H9 (cell line): ENCODE data around the gene TFIP11. TPM values are rescaled to one million over a fixed set of nuclear protein-coding genes. Genes with fewer than 3 reads are reported as not detected.

Experiments
- DNase-seq: peaks from one replicate; pipeline ENCODE4 v3.0.0-alpha.2; 2017
- H2AFZ ChIP-seq: one replicate; pipeline ENCODE4 v1.6.1; 2013; ENCODE audit warnings: mild to moderate bottlenecking, low read length, control low read depth, moderate library complexity
- H2AK5ac ChIP-seq: 2 replicates; pipeline ENCODE4 v1.6.1; 2013; ENCODE audit warnings: low read length, control low read depth, mixed read lengths; ENCODE audit not compliant: insufficient read length
- H2BK120ac ChIP-seq: one replicate; pipeline ENCODE4 v1.6.1; 2013; ENCODE audit warnings: low read depth, mild to moderate bottlenecking, low read length, control low read depth, inconsistent platforms; ENCODE audit not compliant: poor library complexity, severe bottlenecking
- H2BK12ac ChIP-seq: 2 replicates; pipeline ENCODE4 v1.6.1; 2013; ENCODE audit warnings: low read length, control low read depth, mixed read lengths, low read depth; ENCODE audit not compliant: insufficient read length
- H2BK15ac ChIP-seq: 2 replicates; pipeline ENCODE4 v1.6.1; 2013; ENCODE audit warnings: low read depth, low read length, control low read depth
- H2BK20ac ChIP-seq: one replicate; pipeline ENCODE4 v1.6.1; 2013; ENCODE audit warnings: low read depth, mild to moderate bottlenecking, low read length, control low read depth, inconsistent platforms; ENCODE audit not compliant: poor library complexity, severe bottlenecking
- H2BK5ac ChIP-seq: 2 replicates; pipeline ENCODE4 v1.6.1; 2013; ENCODE audit warnings: low read length, control low read depth, mixed read lengths; ENCODE audit not compliant: insufficient read length
- H3K14ac ChIP-seq: 2 replicates; pipeline ENCODE4 v1.6.1; 2013; ENCODE audit warnings: low read length, control low read depth; ENCODE audit not compliant: insufficient read depth
- H3K18ac ChIP-seq: 2 replicates; pipeline ENCODE4 v1.6.1; 2013; ENCODE audit warnings: low read depth, mild to moderate bottlenecking, mixed read lengths, low read length, control low read depth; ENCODE audit not compliant: insufficient read length
- H3K23ac ChIP-seq: 2 replicates; pipeline ENCODE4 v1.6.1; 2013; ENCODE audit warnings: low read length, control low read depth, mixed read lengths, low read depth; ENCODE audit not compliant: insufficient read length
- H3K23me2 ChIP-seq: 2 replicates; pipeline ENCODE4 v1.6.1; 2013; ENCODE audit warnings: low read depth, mild to moderate bottlenecking, mixed read lengths, low read length, control low read depth; ENCODE audit not compliant: insufficient read length, poor library complexity, severe bottlenecking
- H3K27ac ChIP-seq: 2 replicates; pipeline ENCODE4 v1.5.1; 2013; ENCODE audit warnings: low read length, control low read depth, mixed read lengths, low read depth; ENCODE audit not compliant: insufficient read length
- H3K27me3 ChIP-seq: 2 replicates; pipeline ENCODE4 v1.6.1; 2013; ENCODE audit warnings: low read length, control low read depth, inconsistent platforms; ENCODE audit not compliant: insufficient read depth
- H3K4ac ChIP-seq: 2 replicates; pipeline ENCODE4 v1.6.1; 2013; ENCODE audit warnings: low read depth, mild to moderate bottlenecking, control low read depth, inconsistent platforms, low read length, moderate library complexity
- H3K4me1 ChIP-seq: 2 replicates; pipeline ENCODE4 v1.6.1; 2013; ENCODE audit warnings: low read length, control low read depth, inconsistent platforms; ENCODE audit not compliant: insufficient read depth
- H3K4me2 ChIP-seq: 2 replicates; pipeline ENCODE4 v1.6.1; 2013; ENCODE audit warnings: low read length, control low read depth, mixed read lengths; ENCODE audit not compliant: insufficient read length, insufficient read depth
- H3K56ac ChIP-seq: 2 replicates; pipeline ENCODE4 v1.6.1; 2013; ENCODE audit warnings: low read depth, mild to moderate bottlenecking, mixed read lengths, low read length, control low read depth; ENCODE audit not compliant: insufficient read length
- H3K79me1 ChIP-seq: 2 replicates; pipeline ENCODE4 v1.6.1; 2013; ENCODE audit warnings: low read depth, mild to moderate bottlenecking, moderate library complexity, low read length, control low read depth, inconsistent platforms; ENCODE audit not compliant: insufficient read depth, poor library complexity, severe bottlenecking
- H3K79me2 ChIP-seq: 2 replicates; pipeline ENCODE4 v1.6.1; 2013; ENCODE audit warnings: low read length, control low read depth, inconsistent platforms; ENCODE audit not compliant: insufficient read depth
- H3K9ac ChIP-seq: 2 replicates; pipeline ENCODE4 v1.6.1; 2013; ENCODE audit warnings: low read length, control low read depth, mixed read lengths; ENCODE audit not compliant: insufficient read length; ENCODE audit errors: extremely low read depth
- H3K9me3 ChIP-seq: one replicate; pipeline ENCODE4 v1.6.1; 2013; ENCODE audit warnings: low read depth, low read length, inconsistent platforms; ENCODE audit not compliant: control insufficient read depth
- H3T11ph ChIP-seq: one replicate; pipeline ENCODE4 v1.6.1; 2013; ENCODE audit warnings: mild to moderate bottlenecking, low read length, control low read depth, inconsistent platforms
- H4K20me1 ChIP-seq: one replicate; pipeline ENCODE4 v1.6.1; 2013; ENCODE audit not compliant: control insufficient read depth, insufficient read length, insufficient read depth
- H4K5ac ChIP-seq: 2 replicates; pipeline ENCODE4 v1.6.1; 2013; ENCODE audit warnings: low read depth, mild to moderate bottlenecking, mixed read lengths, low read length, control low read depth; ENCODE audit not compliant: insufficient read length
- H4K8ac ChIP-seq: replicated peaks from 2 replicates; pipeline ENCODE4 v1.6.1; 2013; ENCODE audit warnings: low read length, control low read depth, mixed read lengths, low read depth; ENCODE audit not compliant: insufficient read length
- H4K91ac ChIP-seq: 2 replicates; pipeline ENCODE4 v1.6.1; 2013; ENCODE audit warnings: low read depth, mild to moderate bottlenecking, moderate library complexity, mixed read lengths, low read length, control low read depth; ENCODE audit not compliant: insufficient read length
- H3K27ac Mint-ChIP-seq, 3 experiments: 2 replicates in 2 of 3; 3 replicates in 1 of 3; pipeline ENCODE4 v1.8.0; 2020 to 2021; ENCODE audit warnings: mixed read lengths in 3 of 3, mild to moderate bottlenecking in 1 of 3, moderate library complexity in 1 of 3
- H3K27me3 Mint-ChIP-seq: 2 replicates; pipeline ENCODE4 v1.8.0; 2021; ENCODE audit warnings: low read depth, mild to moderate bottlenecking, moderate library complexity, mixed read lengths
- H3K36me3 Mint-ChIP-seq, 3 experiments: 2 replicates in 2 of 3; 3 replicates in 1 of 3; pipeline ENCODE4 v1.8.0; 2020 to 2021; ENCODE audit warnings: low read depth in 3 of 3, mixed read lengths in 3 of 3; ENCODE audit not compliant: insufficient read depth in 1 of 3
- H3K4me1 Mint-ChIP-seq, 2 experiments: 2 replicates each; pipeline ENCODE4 v1.8.0; 2020; ENCODE audit warnings: mixed read lengths in 2 of 2
- H3K4me3 Mint-ChIP-seq, 2 experiments: 2 replicates in 1 of 2; 3 replicates in 1 of 2; pipeline ENCODE4 v1.8.0; 2020 to 2021; ENCODE audit warnings: mild to moderate bottlenecking in 2 of 2, mixed read lengths in 2 of 2, moderate library complexity in 1 of 2
- H3K9me3 Mint-ChIP-seq, 2 experiments: 2 replicates in 1 of 2; 3 replicates in 1 of 2; pipeline ENCODE4 v1.8.0; 2020; ENCODE audit warnings: mild to moderate bottlenecking in 2 of 2, mixed read lengths in 2 of 2, moderate library complexity in 1 of 2
- WGBS: extraction: QIAGEN DNeasy Blood & Tissue Kit; methylation state at CpG from one replicate; pipeline ENCODE4 v1.1.7; 2013; ENCODE audit warnings: missing lambda C conversion rate, low lambda C conversion rate, mixed read lengths; ENCODE audit not compliant: insufficient read length; ENCODE audit errors: extremely low coverage; 5-methylcytosine and 5-hydroxymethylcytosine counted together
- total RNA-seq: library from RNA; stranded (reverse); gene quantifications from 2 replicates; pipeline ENCODE4 v1.2.1, GENCODE V29; 2021
- TF ChIP-seq, protein P1 (sequence below): fragments of 200-600 bp; sonication (generic); conservative IDR thresholded peaks from 3 replicates; pipeline ENCODE4 v1.8.0; 2021; ENCODE audit warnings: antibody characterized with exemption, mild to moderate bottlenecking

The TFIP11 gene
- total RNA-seq, 1 experiment from 2014 or later: 36.4 TPM

DNA sequence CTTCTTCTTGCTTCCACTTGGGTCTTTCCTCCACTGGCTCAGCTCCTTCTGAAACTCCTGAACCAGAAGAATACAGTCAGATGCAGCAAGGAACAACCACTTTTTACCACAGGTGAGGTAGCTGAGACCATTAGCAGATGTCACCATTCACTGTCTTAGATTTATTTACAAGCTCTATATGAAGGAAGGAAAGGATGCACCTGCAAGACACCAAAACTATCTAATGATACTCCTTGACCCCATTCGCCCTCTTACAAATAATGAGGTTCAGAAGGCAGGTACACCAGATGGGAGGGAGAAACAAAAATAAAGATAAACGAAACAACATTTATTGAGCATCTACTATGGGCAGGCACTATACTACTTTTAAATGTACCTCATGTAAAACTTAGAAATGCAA, 10.3 kb downstream of the TFIP11 start:
- TF ChIP-seq, protein P1, sequence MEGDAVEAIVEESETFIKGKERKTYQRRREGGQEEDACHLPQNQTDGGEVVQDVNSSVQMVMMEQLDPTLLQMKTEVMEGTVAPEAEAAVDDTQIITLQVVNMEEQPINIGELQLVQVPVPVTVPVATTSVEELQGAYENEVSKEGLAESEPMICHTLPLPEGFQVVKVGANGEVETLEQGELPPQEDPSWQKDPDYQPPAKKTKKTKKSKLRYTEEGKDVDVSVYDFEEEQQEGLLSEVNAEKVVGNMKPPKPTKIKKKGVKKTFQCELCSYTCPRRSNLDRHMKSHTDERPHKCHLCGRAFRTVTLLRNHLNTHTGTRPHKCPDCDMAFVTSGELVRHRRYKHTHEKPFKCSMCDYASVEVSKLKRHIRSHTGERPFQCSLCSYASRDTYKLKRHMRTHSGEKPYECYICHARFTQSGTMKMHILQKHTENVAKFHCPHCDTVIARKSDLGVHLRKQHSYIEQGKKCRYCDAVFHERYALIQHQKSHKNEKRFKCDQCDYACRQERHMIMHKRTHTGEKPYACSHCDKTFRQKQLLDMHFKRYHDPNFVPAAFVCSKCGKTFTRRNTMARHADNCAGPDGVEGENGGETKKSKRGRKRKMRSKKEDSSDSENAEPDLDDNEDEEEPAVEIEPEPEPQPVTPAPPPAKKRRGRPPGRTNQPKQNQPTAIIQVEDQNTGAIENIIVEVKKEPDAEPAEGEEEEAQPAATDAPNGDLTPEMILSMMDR: no peak
- Mint-ChIP-seq H3K9me3 (no peaks in the 10 kb centered on the region; a peak in 1 of 5 replicates), H3K27ac (no peak overlapping the region), H3K27me3 (no peaks in the 10 kb centered on the region), H3K36me3 (peaks cover 58 to 87% (median 84%) of the 10 kb centered on the region in 3 experiments), H3K4me1 (peaks cover 7 to 9% of the 10 kb centered on the region in 2 experiments), H3K4me3 (no peak overlapping the region)
- H4K20me1 ChIP-seq: no peaks in the 10 kb centered on the region
- H3K4me2 ChIP-seq: no peak overlapping the region
- H3K4ac ChIP-seq: no peak overlapping the region
- DNase-seq: no peak
- H4K91ac ChIP-seq: no peak overlapping the region
- no peak overlapping the region for H3K23ac ChIP-seq
- no peaks in the 10 kb centered on the region for H3K9me3 ChIP-seq
- H3K27ac ChIP-seq: no peak overlapping the region
- H3K79me1 ChIP-seq: no peaks in the 10 kb centered on the region
- no peak overlapping the region for H3K18ac ChIP-seq
- H3K27me3 ChIP-seq: peaks cover 2% of the 10 kb centered on the region; the same call in 1 of the 2 replicates
- H2AK5ac ChIP-seq: no peak overlapping the region
- no peak overlapping the region for H2BK20ac ChIP-seq
- WGBS: no CpG with 5 or more reads among the region's 2 CpGs
- no peaks in the 10 kb centered on the region for H3K23me2 ChIP-seq
- no peak overlapping the region for H3K9ac ChIP-seq
- H2BK12ac ChIP-seq: no peak overlapping the region
- H4K8ac ChIP-seq: no peak overlapping the region
- no peak overlapping the region for H2AFZ ChIP-seq
- no peak overlapping the region for H2BK15ac ChIP-seq
- H3K14ac ChIP-seq: no peak overlapping the region
- H2BK5ac ChIP-seq: no peak overlapping the region
- H4K5ac ChIP-seq: no peak overlapping the region
- H2BK120ac ChIP-seq: no peak overlapping the region
- H3K56ac ChIP-seq: no peak overlapping the region
- peaks cover 2% of the 10 kb centered on the region; the same call in 1 of the 2 replicates for H3K79me2 ChIP-seq
- 0 out of 2 replicates have a peak, but pooled peaks cover 4% of the 10 kb centered on the region for H3K4me1 ChIP-seq
- no peak overlapping the region for H3T11ph ChIP-seq
